ENCODE results near the gene FRMPD1.

DNA sequence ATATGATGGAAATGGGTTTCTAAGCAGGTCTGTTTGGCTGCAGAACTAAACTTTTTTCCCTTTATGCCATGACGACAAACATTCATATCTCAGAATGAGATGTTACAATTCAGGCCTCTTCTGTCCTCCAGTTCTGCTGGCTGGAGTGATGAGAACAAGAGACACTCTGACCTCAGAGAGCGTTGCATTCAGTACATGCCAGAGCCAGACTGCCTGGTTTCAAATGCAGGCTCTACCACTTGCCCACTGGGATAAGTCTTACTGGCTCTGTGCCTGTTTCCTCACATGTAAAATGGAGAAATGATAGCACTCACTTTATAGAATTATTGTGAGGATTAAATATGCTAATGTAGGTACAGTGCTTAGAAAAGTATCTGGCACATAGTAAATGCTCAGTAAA, 33.6 kb upstream of the FRMPD1 start:
- TF ChIP-seq, protein P1, sequence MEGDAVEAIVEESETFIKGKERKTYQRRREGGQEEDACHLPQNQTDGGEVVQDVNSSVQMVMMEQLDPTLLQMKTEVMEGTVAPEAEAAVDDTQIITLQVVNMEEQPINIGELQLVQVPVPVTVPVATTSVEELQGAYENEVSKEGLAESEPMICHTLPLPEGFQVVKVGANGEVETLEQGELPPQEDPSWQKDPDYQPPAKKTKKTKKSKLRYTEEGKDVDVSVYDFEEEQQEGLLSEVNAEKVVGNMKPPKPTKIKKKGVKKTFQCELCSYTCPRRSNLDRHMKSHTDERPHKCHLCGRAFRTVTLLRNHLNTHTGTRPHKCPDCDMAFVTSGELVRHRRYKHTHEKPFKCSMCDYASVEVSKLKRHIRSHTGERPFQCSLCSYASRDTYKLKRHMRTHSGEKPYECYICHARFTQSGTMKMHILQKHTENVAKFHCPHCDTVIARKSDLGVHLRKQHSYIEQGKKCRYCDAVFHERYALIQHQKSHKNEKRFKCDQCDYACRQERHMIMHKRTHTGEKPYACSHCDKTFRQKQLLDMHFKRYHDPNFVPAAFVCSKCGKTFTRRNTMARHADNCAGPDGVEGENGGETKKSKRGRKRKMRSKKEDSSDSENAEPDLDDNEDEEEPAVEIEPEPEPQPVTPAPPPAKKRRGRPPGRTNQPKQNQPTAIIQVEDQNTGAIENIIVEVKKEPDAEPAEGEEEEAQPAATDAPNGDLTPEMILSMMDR (IDR thresholded peaks at IDR 0.05), result no peak
- no peak for TF ChIP-seq POLR2A (IDR thresholded peaks at IDR 0.05)
